ACC112 (cell line): Measurements from ENCODE around the gene SERTAD3.
"Not testable (repeated sequence)": the region's sequence is repeated elsewhere in the genome, so short reads cannot be mapped to it uniquely, and the experiment has no call there.

Experiments
- H2AFZ ChIP-seq: fragments of 200-600 bp; sonication (generic); one replicate; pipeline ENCODE4 v1.6.0; 2017; ENCODE audit warnings: antibody characterized with exemption, low read length; ENCODE audit not compliant: unreplicated experiment
- H3K27ac ChIP-seq: fragments of 200-600 bp; sonication (generic); 2 replicates; pipeline ENCODE4 v1.5.1; 2014; ENCODE audit warnings: low read depth, mild to moderate bottlenecking, antibody characterized with exemption, low read length, moderate library complexity
- H3K27me3 ChIP-seq: fragments of 200-600 bp; sonication (generic); 2 replicates; pipeline ENCODE4 v1.6.1; 2014; ENCODE audit warnings: mild to moderate bottlenecking, antibody characterized with exemption, low read length, moderate library complexity, mixed read lengths; ENCODE audit not compliant: insufficient read depth
- H3K36me3 ChIP-seq: fragments of 200-600 bp; sonication (generic); 2 replicates; pipeline ENCODE4 v1.6.1; 2016; ENCODE audit warnings: mild to moderate bottlenecking, antibody characterized with exemption, low read length, moderate library complexity, mixed read lengths; ENCODE audit not compliant: insufficient read depth
- H3K4me1 ChIP-seq: fragments of 200-600 bp; sonication (generic); one replicate; pipeline ENCODE4 v1.6.1; 2016; ENCODE audit warnings: low read length, mixed read lengths; ENCODE audit not compliant: insufficient read depth, unreplicated experiment, control insufficient read depth
- H3K4me3 ChIP-seq: fragments of 200-600 bp; sonication (generic); 2 replicates; pipeline ENCODE4 v1.5.1; 2014; ENCODE audit warnings: mild to moderate bottlenecking, low read depth, low read length
- H3K79me2 ChIP-seq: fragments of 200-600 bp; sonication (generic); one replicate; pipeline ENCODE4 v1.6.0; 2016; ENCODE audit warnings: low read length; ENCODE audit not compliant: control insufficient read depth, unreplicated experiment, insufficient read depth

The SERTAD3 gene

GRCh38 chr19:40444000-40444824 is at the start of gene SERTAD3:
Gene SERTAD3 (minus strand): TSS chr19:40444335. CDS start chr19:40442080, 2,255 bp downstream.
- Histone ChIP-seq H3K79me2 (peaks cover 32% of the 10 kb centered on the region), H2AFZ (peak within 1 kb of the TSS; percentile 99), H3K4me3 (peak within 1 kb of the TSS; percentile 90), H3K4me1 (peaks cover 16% of the 10 kb centered on the region), H3K27ac (peak within 1 kb of the TSS; percentile 80), H3K36me3 (0 out of 2 replicates have a peak, but pooled peaks cover 8% of the 10 kb centered on the region), H3K27me3 (no peaks in the 10 kb centered on the region)

- no peak overlapping the region for H3K27ac ChIP-seq
- H2AFZ ChIP-seq: no peak overlapping the region
- no peak overlapping the region for H3K4me3 ChIP-seq
- H3K4me1 ChIP-seq: no peaks in the 10 kb centered on the region
- no peaks in the 10 kb centered on the region for H3K27me3 ChIP-seq
- H3K79me2 ChIP-seq: no peaks in the 10 kb centered on the region
- no peaks in the 10 kb centered on the region for H3K36me3 ChIP-seq
Observed at GRCh38 chr19:40493778-40494177, 49.6 kb upstream of the SERTAD3 start.

GRCh38 chr19:40492274-40492673 is 48.1 kb upstream of the SERTAD3 start:
- no peaks in the 10 kb centered on the region for H3K4me1 ChIP-seq
- no peaks in the 10 kb centered on the region for H3K36me3 ChIP-seq
- H3K27ac ChIP-seq: no peak overlapping the region
- no peak overlapping the region for H2AFZ ChIP-seq
- H3K4me3 ChIP-seq: no peak overlapping the region
- H3K27me3 ChIP-seq: no peaks in the 10 kb centered on the region
- no peaks in the 10 kb centered on the region for H3K79me2 ChIP-seq

- no peaks in the 10 kb centered on the region for H3K4me1 ChIP-seq
- no peaks in the 10 kb centered on the region for H3K36me3 ChIP-seq
- no peak overlapping the region for H3K27ac ChIP-seq
- no peaks in the 10 kb centered on the region for H3K27me3 ChIP-seq
- H3K4me3 ChIP-seq: no peak overlapping the region
- H3K79me2 ChIP-seq: no peaks in the 10 kb centered on the region
- H2AFZ ChIP-seq: no peak overlapping the region
Observed at GRCh38 chr19:40489882-40490230, 45.7 kb upstream of the SERTAD3 start.

GRCh38 chr19:40486017-40486416 is 41.9 kb upstream of the SERTAD3 start:
- Histone ChIP-seq H3K27me3 (no peaks in the 10 kb centered on the region), H3K4me1 (no peaks in the 10 kb centered on the region), H2AFZ (no peak overlapping the region), H3K79me2 (no peaks in the 10 kb centered on the region), H3K27ac (no peak overlapping the region), H3K36me3 (no peaks in the 10 kb centered on the region), H3K4me3 (no peak overlapping the region)

- H3K4me3 ChIP-seq, H3K27ac ChIP-seq, H3K27me3 ChIP-seq, H2AFZ ChIP-seq, H3K79me2 ChIP-seq, H3K4me1 ChIP-seq, H3K36me3 ChIP-seq: not testable (repeated sequence)
Observed at GRCh38 chr19:40475878-40476644, 31.9 kb upstream of the SERTAD3 start.

GRCh38 chr19:40474737-40475136 is 30.6 kb upstream of the SERTAD3 start:
- H3K4me1 ChIP-seq: no peaks in the 10 kb centered on the region
- no peak overlapping the region for H2AFZ ChIP-seq
- no peaks in the 10 kb centered on the region for H3K36me3 ChIP-seq
- no peaks in the 10 kb centered on the region for H3K79me2 ChIP-seq
- no peaks in the 10 kb centered on the region for H3K27me3 ChIP-seq
- H3K4me3 ChIP-seq: no peak overlapping the region
- H3K27ac ChIP-seq: no peak overlapping the region

- no peaks in the 10 kb centered on the region for H3K36me3 ChIP-seq
- no peaks in the 10 kb centered on the region for H3K79me2 ChIP-seq
- no peak overlapping the region for H2AFZ ChIP-seq
- no peak overlapping the region for H3K4me3 ChIP-seq
- H3K27ac ChIP-seq: no peak overlapping the region
- no peaks in the 10 kb centered on the region for H3K27me3 ChIP-seq
- H3K4me1 ChIP-seq: no peaks in the 10 kb centered on the region
Observed at GRCh38 chr19:40472516-40472915, 28.4 kb upstream of the SERTAD3 start.

- Histone ChIP-seq H2AFZ (no peak overlapping the region), H3K4me1 (peaks cover 5% of the 10 kb centered on the region), H3K27me3 (peaks cover 4% of the 10 kb centered on the region; the same call in 1 of the 2 replicates), H3K79me2 (no peaks in the 10 kb centered on the region), H3K36me3 (no peaks in the 10 kb centered on the region), H3K27ac (no peak overlapping the region), H3K4me3 (no peak overlapping the region)
Observed at GRCh38 chr19:40471111-40471510, 27.0 kb upstream of the SERTAD3 start.

- H3K27ac ChIP-seq: no peak overlapping the region
- peaks cover 13% of the 10 kb centered on the region for H3K4me1 ChIP-seq
- H3K79me2 ChIP-seq: peaks cover 6% of the 10 kb centered on the region
- peaks cover 4% of the 10 kb centered on the region; the same call in 1 of the 2 replicates for H3K27me3 ChIP-seq
- no peak overlapping the region for H3K4me3 ChIP-seq
- H2AFZ ChIP-seq: no peak overlapping the region
- H3K36me3 ChIP-seq: no peaks in the 10 kb centered on the region
Observed at GRCh38 chr19:40469011-40469410, 24.9 kb upstream of the SERTAD3 start.
